AG08395 (cell line): Measurements from ENCODE around the gene AIMP1.
"Not testable (repeated sequence)": the region's sequence is repeated elsewhere in the genome, so short reads cannot be mapped to it uniquely, and the experiment has no call there.

Experiments
- DNase-seq: peaks from one replicate; pipeline ENCODE4 v3.0.0; 2012; ENCODE audit warnings: mixed read lengths, low spot score

The AIMP1 gene

DNA sequence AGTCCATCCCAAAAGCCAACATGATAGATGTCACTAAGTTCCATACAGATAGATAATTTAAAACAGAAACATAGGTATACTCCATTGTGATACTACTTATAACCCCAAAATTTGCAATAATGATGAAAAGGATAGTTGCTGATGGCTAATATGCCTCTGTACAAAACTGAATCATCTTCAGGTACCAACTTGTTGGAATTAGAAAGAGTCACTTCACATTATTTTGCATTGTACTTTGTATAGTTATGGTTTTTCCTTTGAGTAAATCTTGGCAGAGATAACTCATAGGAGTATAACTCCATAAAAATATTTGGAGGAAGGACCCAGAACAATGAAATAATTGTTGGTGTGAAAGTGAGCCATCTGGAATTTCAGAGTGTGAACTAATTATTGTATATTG lies 34.7 kb downstream of the AIMP1 start:
- no peak for DNase-seq

DNA sequence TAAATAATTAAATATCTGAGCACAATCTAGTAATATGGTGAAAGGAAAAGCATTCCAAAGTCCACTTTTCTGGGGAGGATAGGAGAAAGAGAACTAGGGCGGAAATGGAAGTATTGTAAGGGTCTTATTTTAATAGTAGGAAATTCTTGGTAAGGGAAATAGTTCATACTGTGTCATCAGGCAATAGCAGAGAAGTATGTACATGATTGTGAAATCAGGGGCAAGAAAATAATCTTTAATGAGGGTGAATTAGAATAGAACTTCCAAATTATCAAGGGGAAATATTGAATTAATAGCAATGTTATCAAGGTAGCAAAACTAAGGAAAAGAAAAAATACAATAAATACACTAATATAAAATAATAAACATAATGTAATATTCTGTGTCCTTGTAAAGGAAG lies 37.4 kb downstream of the AIMP1 start:
- no peak for DNase-seq

DNA sequence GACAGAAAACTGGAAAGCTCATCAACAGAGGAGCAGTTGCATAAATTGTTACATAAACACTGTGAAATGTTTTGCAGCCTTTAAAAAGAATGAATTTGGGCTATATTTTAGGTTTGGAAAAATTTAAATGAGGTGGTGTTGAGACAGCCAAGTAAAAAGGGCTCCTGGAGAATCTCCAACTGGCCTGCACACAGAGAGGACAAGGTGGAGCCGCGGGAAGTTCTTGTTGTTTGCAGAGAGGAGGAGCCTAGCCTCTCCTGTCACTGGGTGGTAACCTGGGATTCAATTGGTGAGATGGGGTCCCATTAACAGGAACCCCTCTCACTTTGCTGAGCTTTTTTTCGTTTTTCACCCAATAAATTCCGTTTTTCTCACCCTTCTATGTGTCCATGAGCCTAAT lies 38.8 kb downstream of the AIMP1 start:
- no peak for DNase-seq

DNA sequence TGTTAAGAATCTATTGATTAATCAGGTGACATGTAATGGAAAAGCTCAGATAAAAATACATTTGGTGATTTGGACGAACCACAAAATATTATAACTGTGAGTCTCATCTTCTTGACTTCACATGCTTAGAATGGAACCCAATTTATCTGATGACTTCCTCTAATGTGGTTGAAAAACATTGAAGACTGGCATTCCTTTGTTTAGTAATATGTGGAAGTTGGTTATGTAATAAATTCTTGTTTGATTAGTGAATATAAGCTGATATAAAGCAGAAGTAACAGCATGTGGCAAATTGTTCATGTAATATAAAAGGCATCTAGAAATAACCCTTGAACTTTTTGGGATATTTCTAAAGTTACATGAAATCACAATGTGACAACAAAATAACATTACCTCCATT lies 42.5 kb downstream of the AIMP1 start:
- DNase-seq = peak; percentile 55

GRCh38 chr4:106362086-106362825 lies 45.9 kb downstream of the AIMP1 start:
- no peak for DNase-seq

DNA sequence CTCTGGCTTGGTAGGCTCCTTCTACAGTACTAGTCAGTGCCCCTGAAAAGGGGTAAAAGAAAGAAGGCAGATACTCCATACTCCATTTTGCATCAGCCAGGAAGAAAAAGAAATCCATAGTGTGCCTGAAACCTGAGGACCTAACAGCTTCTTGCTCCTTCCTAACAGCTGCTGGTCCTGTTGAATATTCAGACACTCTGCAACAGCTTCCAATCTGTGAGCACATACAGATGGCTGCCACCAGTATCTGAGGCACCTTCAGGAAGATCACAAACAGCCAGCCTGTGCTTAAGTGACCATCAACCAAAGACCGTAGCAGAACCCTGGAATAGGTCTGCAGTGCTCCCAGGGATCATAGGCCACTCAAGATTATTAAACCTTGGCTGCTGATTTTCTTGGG lies 47.9 kb downstream of the AIMP1 start:
- DNase-seq = no peak

- DNase-seq = peak; percentile 86
These were observed 49.3 kb downstream of the AIMP1 start for GRCh38 chr4:106365613-106366012.

DNA sequence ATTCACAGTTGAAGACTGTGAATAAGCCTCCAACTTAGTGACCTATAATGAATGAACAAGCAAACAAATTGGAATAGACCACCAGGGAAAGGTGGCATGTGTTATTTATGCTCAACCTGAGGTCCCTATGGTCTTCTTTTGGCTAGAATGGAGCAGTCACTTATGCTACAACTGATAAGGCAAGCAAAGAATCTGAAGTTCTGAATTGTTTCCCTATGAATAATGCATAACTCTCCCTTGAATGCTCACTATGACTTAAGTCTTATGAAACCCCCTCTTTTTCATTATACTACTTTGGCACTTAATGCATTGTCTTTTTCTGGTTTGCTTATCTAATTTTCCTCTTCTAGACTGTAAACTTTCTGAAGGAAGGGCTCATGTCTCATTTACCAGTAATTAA lies 49.7 kb downstream of the AIMP1 start:
- peak; percentile 5 for DNase-seq

- no peak for DNase-seq
These were observed 50.7 kb downstream of the AIMP1 start for GRCh38 chr4:106367072-106367471.

GRCh38 chr4:106368678-106369077 lies 52.3 kb downstream of the AIMP1 start, which contains the start of gene GIMD1:
TSS of gene GIMD1 (minus strand) at chr4:106368778. CDS start at chr4:106367435, 1,343 bp downstream.
- no peak for DNase-seq

- DNase-seq = peak; percentile 61
These were observed 53.2 kb downstream of the AIMP1 start for GRCh38 chr4:106369456-106370060.

DNA sequence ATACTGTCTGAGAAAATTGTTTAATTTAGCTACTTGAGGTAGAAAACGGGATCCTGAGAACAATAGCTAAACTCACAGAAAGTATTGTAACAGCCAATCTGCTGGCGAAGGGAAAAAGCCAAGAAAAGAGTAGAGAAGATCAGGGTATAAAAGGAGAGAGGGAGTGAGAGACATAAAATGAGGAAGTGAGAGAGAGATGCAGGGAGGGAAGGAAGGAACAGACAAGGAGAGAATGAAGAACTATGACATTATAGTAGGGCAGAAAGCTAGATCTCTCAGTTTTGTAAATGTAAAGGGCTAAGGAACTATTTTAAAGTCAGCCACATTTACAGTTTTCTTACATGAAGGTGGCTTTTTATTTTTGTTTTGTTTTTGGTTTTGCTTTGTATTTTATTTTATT lies 53.9 kb downstream of the AIMP1 start:
- DNase-seq = no peak

DNA sequence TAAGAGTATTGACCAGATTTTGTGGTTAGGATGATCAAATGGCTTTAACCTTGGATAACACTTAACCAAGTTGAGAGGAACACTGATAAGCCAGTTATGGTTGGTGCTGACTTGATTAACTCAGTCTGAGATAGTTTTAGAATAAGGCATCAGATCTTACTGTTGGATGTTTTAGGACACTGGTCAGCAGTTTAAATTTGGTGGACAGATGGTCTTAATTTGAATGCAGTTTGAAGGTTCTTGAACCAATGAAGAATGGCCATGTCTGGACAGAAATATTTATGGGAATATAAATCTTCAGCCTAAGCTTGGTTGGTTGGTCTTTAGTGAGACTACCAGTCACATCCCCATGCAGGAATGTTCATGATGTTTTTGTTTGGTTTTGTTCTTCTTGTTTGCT lies 54.8 kb downstream of the AIMP1 start:
- DNase-seq = no peak

- no peak for DNase-seq
These were observed 56.7 kb downstream of the AIMP1 start for GRCh38 chr4:106373026-106373425.

- DNase-seq = no peak
These were observed 63.8 kb downstream of the AIMP1 start for GRCh38 chr4:106380179-106380578.

DNA sequence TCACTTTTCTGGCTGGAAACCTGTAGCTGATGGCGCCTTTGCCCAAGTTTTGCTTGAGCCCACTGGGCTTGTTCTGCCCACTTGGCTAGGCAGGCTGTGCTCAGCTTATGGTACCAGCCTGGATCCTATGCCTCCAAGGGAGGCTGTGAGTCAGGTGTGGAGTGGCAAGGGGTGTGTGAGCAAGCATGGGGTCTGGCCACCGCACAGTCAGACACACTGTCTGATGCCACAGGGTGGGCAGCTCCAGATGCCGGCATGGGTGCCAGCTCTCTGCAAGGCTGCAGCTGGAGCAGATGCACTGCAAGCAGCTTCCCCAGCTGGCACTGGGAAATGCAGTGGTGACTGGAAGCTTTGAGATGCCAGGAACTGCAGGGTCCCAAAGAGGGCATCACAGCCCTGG lies 68.5 kb downstream of the AIMP1 start:
- no peak for DNase-seq

DNA sequence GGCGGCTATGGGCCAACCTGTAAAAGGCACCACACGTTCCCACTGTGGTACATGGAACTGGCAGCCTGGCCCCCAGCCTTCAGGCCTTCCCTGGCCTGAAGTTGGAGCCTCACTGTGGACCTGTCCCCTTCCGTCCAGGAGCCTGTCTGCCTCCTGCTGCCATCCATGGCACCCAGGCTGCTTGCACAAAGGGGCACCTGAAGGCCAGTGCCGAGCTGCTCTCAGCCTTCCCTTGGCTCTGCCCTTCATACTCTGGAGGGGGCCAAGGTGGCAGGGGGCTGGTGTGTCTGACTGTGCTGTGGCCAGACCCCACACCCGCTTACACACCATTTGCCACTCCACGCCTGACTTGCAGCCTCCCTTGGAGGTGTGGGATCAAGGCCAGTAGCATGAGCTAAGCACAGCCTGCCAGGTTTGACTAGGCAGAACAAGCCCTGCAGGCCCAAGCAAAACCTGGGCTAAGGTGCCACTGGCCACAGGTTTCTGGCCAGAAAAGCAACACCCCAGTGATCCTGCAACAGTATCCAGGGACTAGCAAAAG lies 69.6 kb downstream of the AIMP1 start:
- DNase-seq = no peak

DNA sequence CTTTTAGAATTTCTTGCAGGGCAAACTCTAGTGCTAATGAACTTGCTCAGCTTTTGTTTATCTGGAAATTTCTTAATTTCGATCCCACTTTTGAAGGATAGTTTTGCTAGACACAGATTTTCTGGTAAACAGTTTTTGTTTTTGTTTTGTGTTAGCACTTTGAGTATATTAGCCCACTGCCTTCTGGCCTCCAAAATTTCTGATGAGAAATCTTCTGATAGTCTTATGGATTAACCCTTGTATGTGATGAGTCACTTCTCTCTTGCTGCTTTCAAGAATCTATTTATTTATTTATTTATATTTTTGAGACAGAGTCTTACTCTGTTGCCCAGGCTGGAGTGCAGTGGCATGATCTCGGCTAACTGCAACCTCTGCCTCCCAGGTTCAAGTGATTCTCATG lies 79.2 kb downstream of the AIMP1 start:
- no peak for DNase-seq

DNA sequence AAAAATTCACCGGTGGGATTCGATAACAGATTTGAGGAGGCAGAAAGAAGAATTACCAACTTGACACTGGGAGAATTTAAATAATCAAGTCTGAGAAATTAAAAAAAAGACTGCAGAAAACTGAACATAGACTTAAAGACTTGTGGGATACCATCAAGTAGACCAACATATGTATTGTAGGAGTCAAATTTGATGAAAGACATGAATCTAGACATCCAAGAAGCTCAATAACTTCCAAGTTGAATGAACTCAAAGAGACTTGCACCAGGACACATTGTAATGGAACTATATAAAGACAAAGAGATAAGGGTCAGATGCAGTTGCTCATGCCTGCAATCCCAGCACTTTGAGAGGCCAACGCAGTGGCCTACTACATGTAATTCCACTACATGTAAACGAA lies 82.5 kb downstream of the AIMP1 start:
- DNase-seq = not testable (repeated sequence)
